CD4-positive, alpha-beta T cell treated with Interferon gamma for 1 hour (primary cell): ENCODE data around the gene PASK.
"Not testable (repeated sequence)": the region's sequence is repeated elsewhere in the genome, so short reads cannot be mapped to it uniquely, and the experiment has no call there.

Source experiments
- DNase-seq: peaks from one replicate; pipeline ENCODE4 v3.0.0-alpha.2; 2020

PASK gene

GRCh38 chr2:241148891-241149674 is at the start of gene PASK:
PASK (minus strand) TSS chr2:241149472; CDS start chr2:241143032, 6,440 bp downstream.
- DNase-seq = peak; percentile 93

- no peak for DNase-seq
Measured at GRCh38 chr2:241198381-241199279, 49.4 kb upstream of the PASK start.

GRCh38 chr2:241197947-241198346 is 48.7 kb upstream of the PASK start:
- DNase-seq = no peak

- not testable (repeated sequence) for DNase-seq
Measured at GRCh38 chr2:241197246-241197645, 48.0 kb upstream of the PASK start.

- no peak for DNase-seq
Measured at GRCh38 chr2:241195506-241196130, 46.3 kb upstream of the PASK start.

GRCh38 chr2:241194811-241195210 is 45.5 kb upstream of the PASK start:
- no peak for DNase-seq

GRCh38 chr2:241193271-241193670 is 44.0 kb upstream of the PASK start:
- no peak for DNase-seq

GRCh38 chr2:241191081-241191480 is 41.8 kb upstream of the PASK start:
- no peak for DNase-seq

- no peak for DNase-seq
Measured at GRCh38 chr2:241190291-241190981, 41.2 kb upstream of the PASK start.

- no peak for DNase-seq
Measured at GRCh38 chr2:241189856-241190201, 40.6 kb upstream of the PASK start.

GRCh38 chr2:241189093-241189855 is 40.0 kb upstream of the PASK start:
- no peak for DNase-seq

GRCh38 chr2:241188361-241189092 is 39.3 kb upstream of the PASK start, which contains the start of gene ANO7:
ANO7 (plus strand) TSS chr2:241188677; CDS start chr2:241190064, 1,387 bp downstream.
- DNase-seq = no peak

GRCh38 chr2:241187918-241188234 is 38.6 kb upstream of the PASK start:
- DNase-seq = no peak

- DNase-seq = no peak
Measured at GRCh38 chr2:241187101-241187917, 38.0 kb upstream of the PASK start.

GRCh38 chr2:241185961-241186360 is 36.7 kb upstream of the PASK start:
- DNase-seq = no peak

GRCh38 chr2:241184901-241185300 is 35.6 kb upstream of the PASK start:
- no peak for DNase-seq

GRCh38 chr2:241183221-241183620 is 33.9 kb upstream of the PASK start:
- no peak for DNase-seq

GRCh38 chr2:241182531-241183133 is 33.4 kb upstream of the PASK start:
- DNase-seq = no peak

GRCh38 chr2:241182126-241182525 is 32.9 kb upstream of the PASK start:
- DNase-seq = no peak

GRCh38 chr2:241180495-241180894 is 31.2 kb upstream of the PASK start:
- DNase-seq = no peak
